CD4-positive, alpha-beta T cell (primary cell): ENCODE measurements around the gene LRP8. TPM values are rescaled to one million over a fixed set of nuclear protein-coding genes. Genes with fewer than 3 reads are reported as not detected.

Experiments
- ATAC-seq: fragments of 200-7000 bp; cut with Tn5 transposase; one replicate; pipeline ENCODE4 v1.10.0; 2022; ENCODE audit warnings: mild to moderate bottlenecking; ENCODE audit not compliant: poor library complexity
- CTCF ChIA-PET: fragments of 350-600 bp; sonication (Branson Sonifier 250); formaldehyde crosslinking; loops from one replicate; lab custom pipeline; 2021; ENCODE audit warnings: antibody characterized with exemption, inconsistent platforms; lab: Charles Lee
- POLR2A ChIA-PET: fragments of 350-600 bp; sonication (Branson Sonifier 250); formaldehyde crosslinking; loops from one replicate; lab custom pipeline; 2021; ENCODE audit warnings: antibody characterized with exemption, inconsistent platforms; lab: Charles Lee
- DNase-seq, 14 experiments: peaks; one replicate each; pipeline ENCODE4 v3.0.0-alpha.2; 2013 to 2020; ENCODE audit warnings: mixed read lengths in 2 of 14
- H3K27ac ChIP-seq, 2 donors: one replicate each; pipeline versions ENCODE4 v1.5.1 to v1.7.0; 2013; ENCODE audit warnings: low read length in 2 of 2, low read depth in 1 of 2, mild to moderate bottlenecking in 1 of 2
- H3K27me3 ChIP-seq, 2 experiments: 1 replicate in 1 of 2; 2 replicates in 1 of 2; pipeline versions ENCODE4 v1.6.1 to v1.7.0; 2013; ENCODE audit warnings: low read length in 2 of 2, control low read depth in 1 of 2, mild to moderate bottlenecking in 1 of 2, moderate library complexity in 1 of 2; ENCODE audit not compliant: insufficient read depth in 2 of 2, control insufficient read depth in 1 of 2
- H3K36me3 ChIP-seq: one replicate; pipeline ENCODE4 v1.6.1; 2013; ENCODE audit warnings: low read length, control low read depth; ENCODE audit not compliant: insufficient read depth
- H3K4me1 ChIP-seq: one replicate; pipeline ENCODE4 v1.6.1; 2013; ENCODE audit warnings: low read length, control low read depth; ENCODE audit not compliant: insufficient read depth
- H3K4me3 ChIP-seq: one replicate; pipeline ENCODE4 v1.5.1; 2013; ENCODE audit warnings: mild to moderate bottlenecking, low read length, moderate library complexity
- H3K9me3 ChIP-seq, 2 experiments: 1 replicate in 1 of 2; 2 replicates in 1 of 2; pipeline versions ENCODE4 v1.6.1 to v1.7.0; 2013; ENCODE audit warnings: low read length in 2 of 2, mild to moderate bottlenecking in 2 of 2, control low read depth in 1 of 2, moderate library complexity in 1 of 2; ENCODE audit not compliant: control insufficient read depth in 1 of 2, insufficient read depth in 1 of 2
- H3K27ac Mint-ChIP-seq: one replicate; pipeline ENCODE4 v1.8.0; 2020; ENCODE audit warnings: mixed read lengths
- H3K27me3 Mint-ChIP-seq: one replicate; pipeline ENCODE4 v1.8.0; 2021; ENCODE audit warnings: mixed read lengths
- H3K36me3 Mint-ChIP-seq: one replicate; pipeline ENCODE4 v1.8.0; 2021; ENCODE audit warnings: low read depth, mixed read lengths
- H3K4me1 Mint-ChIP-seq: one replicate; pipeline ENCODE4 v1.8.0; 2021; ENCODE audit warnings: low read depth, mixed read lengths
- H3K4me3 Mint-ChIP-seq: one replicate; pipeline ENCODE4 v1.8.0; 2020; ENCODE audit warnings: mild to moderate bottlenecking, mixed read lengths
- H3K9me3 Mint-ChIP-seq: one replicate; pipeline ENCODE4 v1.8.0; 2020; ENCODE audit warnings: mixed read lengths
- CTCF ChIP-seq: fragments of 200-600 bp; IDR thresholded peaks from one replicate; pipeline ENCODE4 v1.8.0; 2022; ENCODE audit warnings: antibody characterized with exemption, mild to moderate bottlenecking
- intact Hi-C, 2 experiments: fragments of 100-400 bp; cut with DNase I in 1 of 2; cut with micrococcal nuclease in 1 of 2; formaldehyde crosslinking; loops; one replicate each; pipeline versions ENCODE4 v1.15.1 to v1.9.0; 2023 to 2025; cut with DNase I, micrococcal nuclease
- total RNA-seq, 174 experiments: library from RNA in 2 of 174; stranded (reverse) in 2 of 174; gene quantifications; one replicate each; pipeline ENCODE4 v1.2.3 and lab custom pipeline; 2021 to 2026

LRP8 gene
- total RNA-seq, 2 experiments from 2014 or later: 8.1 to 11.5 TPM

GRCh38 chr1:53317646-53318539 lies 10.0 kb downstream of the LRP8 start:
- Mint-ChIP-seq H3K4me1 (no peaks in the 10 kb centered on the region), H3K9me3 (no peaks in the 10 kb centered on the region), H3K27me3 (no peaks in the 10 kb centered on the region), H3K4me3 (no peak overlapping the region), H3K36me3 (no peaks in the 10 kb centered on the region), H3K27ac (no peak overlapping the region)
- ChIA-PET POLR2A (no interaction called here), CTCF (interaction anchor here (0.7 kb wide), 1 partner anchor 1034 kb away, joined by 4 read pairs; no protein-coding TSS in a partner anchor)
- no peaks in the 10 kb centered on the region for H3K27me3 ChIP-seq
- ATAC-seq (no peak), DNase-seq (no peak)
- no peak for TF ChIP-seq CTCF
- no peaks in the 10 kb centered on the region for H3K4me1 ChIP-seq
- H3K27ac ChIP-seq: no peak overlapping the region
- H3K36me3 ChIP-seq: peaks cover 10% of the 10 kb centered on the region
- H3K9me3 ChIP-seq: no peaks in the 10 kb centered on the region
- intact Hi-C loops: no loop called here
- H3K4me3 ChIP-seq: no peak overlapping the region

GRCh38 chr1:53316766-53317581 lies 10.9 kb downstream of the LRP8 start:
- ChIA-PET CTCF (no interaction called here), POLR2A (no interaction called here)
- Histone ChIP-seq H3K27ac (no peak overlapping the region), H3K27me3 (no peaks in the 10 kb centered on the region), H3K9me3 (no peaks in the 10 kb centered on the region), H3K36me3 (peaks cover 8% of the 10 kb centered on the region), H3K4me1 (no peaks in the 10 kb centered on the region), H3K4me3 (no peak overlapping the region)
- ATAC-seq (no peak), DNase-seq (no peak)
- Mint-ChIP-seq H3K36me3 (no peaks in the 10 kb centered on the region), H3K4me3 (no peak overlapping the region), H3K27ac (no peak overlapping the region), H3K4me1 (no peaks in the 10 kb centered on the region), H3K27me3 (no peaks in the 10 kb centered on the region), H3K9me3 (no peaks in the 10 kb centered on the region)
- intact Hi-C loops: no loop called here
- no peak for TF ChIP-seq CTCF

- no peaks in the 10 kb centered on the region for H3K4me1 Mint-ChIP-seq
- Histone ChIP-seq H3K27ac (no peak overlapping the region), H3K4me3 (no peak overlapping the region), H3K27me3 (no peaks in the 10 kb centered on the region), H3K4me1 (no peaks in the 10 kb centered on the region), H3K9me3 (no peaks in the 10 kb centered on the region), H3K36me3 (peaks cover 8% of the 10 kb centered on the region)
- no peaks in the 10 kb centered on the region for H3K36me3 Mint-ChIP-seq
- no peak for DNase-seq
- ATAC-seq: no peak
- ChIA-PET POLR2A (no interaction called here), CTCF (no interaction called here)
- no peaks in the 10 kb centered on the region for H3K27me3 Mint-ChIP-seq
- intact Hi-C loops: no loop called here
- no peaks in the 10 kb centered on the region for H3K9me3 Mint-ChIP-seq
- no peak for TF ChIP-seq CTCF
- no peak overlapping the region for H3K4me3 Mint-ChIP-seq
- no peak overlapping the region for H3K27ac Mint-ChIP-seq
Measured at GRCh38 chr1:53316424-53316765, 11.5 kb downstream of the LRP8 start.
